ENCODE measurements around the gene NCOA6. TPM values are rescaled to one million over a fixed set of nuclear protein-coding genes. Genes with fewer than 3 reads are reported as not detected.
"Not testable (repeated sequence)": the region's sequence is repeated elsewhere in the genome, so short reads cannot be mapped to it uniquely, and the experiment has no call there.

NCOA6 gene
- total RNA-seq, 4 donors from 2014 or later, result 20.9 to 37.6 (median 29.9) TPM

DNA sequence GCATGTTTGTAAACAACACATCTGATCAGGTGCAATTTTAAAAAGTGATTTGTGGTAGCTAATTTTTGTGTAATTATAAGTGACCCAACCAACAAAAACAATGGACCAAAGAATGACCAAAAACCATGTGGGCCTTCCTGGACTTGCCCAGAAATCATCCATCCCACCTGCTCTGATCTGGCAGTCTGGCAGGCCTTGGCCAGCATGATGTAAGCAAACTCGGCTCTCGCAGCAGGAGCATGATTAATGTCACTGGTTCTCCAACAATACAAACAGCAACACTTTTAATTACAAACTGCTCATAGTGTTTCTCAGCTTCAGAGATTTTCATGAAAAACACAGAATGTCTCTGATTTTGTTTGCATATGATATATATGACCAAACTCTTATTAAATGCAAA, 105.2 kb downstream of the NCOA6 start:
- WGBS, 2 donors, result 50 to 75% methylated on average over 2 of the region's 2 CpGs
- TF ChIP-seq POLR2A (IDR thresholded peaks at IDR 0.05), result no peak
- TF ChIP-seq, protein P1, sequence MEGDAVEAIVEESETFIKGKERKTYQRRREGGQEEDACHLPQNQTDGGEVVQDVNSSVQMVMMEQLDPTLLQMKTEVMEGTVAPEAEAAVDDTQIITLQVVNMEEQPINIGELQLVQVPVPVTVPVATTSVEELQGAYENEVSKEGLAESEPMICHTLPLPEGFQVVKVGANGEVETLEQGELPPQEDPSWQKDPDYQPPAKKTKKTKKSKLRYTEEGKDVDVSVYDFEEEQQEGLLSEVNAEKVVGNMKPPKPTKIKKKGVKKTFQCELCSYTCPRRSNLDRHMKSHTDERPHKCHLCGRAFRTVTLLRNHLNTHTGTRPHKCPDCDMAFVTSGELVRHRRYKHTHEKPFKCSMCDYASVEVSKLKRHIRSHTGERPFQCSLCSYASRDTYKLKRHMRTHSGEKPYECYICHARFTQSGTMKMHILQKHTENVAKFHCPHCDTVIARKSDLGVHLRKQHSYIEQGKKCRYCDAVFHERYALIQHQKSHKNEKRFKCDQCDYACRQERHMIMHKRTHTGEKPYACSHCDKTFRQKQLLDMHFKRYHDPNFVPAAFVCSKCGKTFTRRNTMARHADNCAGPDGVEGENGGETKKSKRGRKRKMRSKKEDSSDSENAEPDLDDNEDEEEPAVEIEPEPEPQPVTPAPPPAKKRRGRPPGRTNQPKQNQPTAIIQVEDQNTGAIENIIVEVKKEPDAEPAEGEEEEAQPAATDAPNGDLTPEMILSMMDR (IDR thresholded peaks at IDR 0.05), result no peak
- peak in 1 of 2 donors; percentile 42 for DNase-seq (ENCODE audit: low spot score in 2 of 2)
- intact Hi-C loops (cut with DNase I; ENCODE audit: low total_unique reads), result no loop called here
- H3K4me3 ChIP-seq (ENCODE audit: low read depth, poor library complexity, severe bottlenecking), result no peak overlapping the region

- DNase-seq (ENCODE audit: low spot score in 2 of 2), result peak in 1 of 2 donors; percentile 3
- WGBS, 2 donors, result 95 to 97% methylated on average over 13 of the region's 13 CpGs
- intact Hi-C loops (cut with DNase I; ENCODE audit: low total_unique reads); H3K4me3 ChIP-seq (ENCODE audit: low read depth, poor library complexity, severe bottlenecking): not testable (repeated sequence)
Observed at GRCh38 chr20:34719242-34720017, 106.0 kb downstream of the NCOA6 start.

DNA sequence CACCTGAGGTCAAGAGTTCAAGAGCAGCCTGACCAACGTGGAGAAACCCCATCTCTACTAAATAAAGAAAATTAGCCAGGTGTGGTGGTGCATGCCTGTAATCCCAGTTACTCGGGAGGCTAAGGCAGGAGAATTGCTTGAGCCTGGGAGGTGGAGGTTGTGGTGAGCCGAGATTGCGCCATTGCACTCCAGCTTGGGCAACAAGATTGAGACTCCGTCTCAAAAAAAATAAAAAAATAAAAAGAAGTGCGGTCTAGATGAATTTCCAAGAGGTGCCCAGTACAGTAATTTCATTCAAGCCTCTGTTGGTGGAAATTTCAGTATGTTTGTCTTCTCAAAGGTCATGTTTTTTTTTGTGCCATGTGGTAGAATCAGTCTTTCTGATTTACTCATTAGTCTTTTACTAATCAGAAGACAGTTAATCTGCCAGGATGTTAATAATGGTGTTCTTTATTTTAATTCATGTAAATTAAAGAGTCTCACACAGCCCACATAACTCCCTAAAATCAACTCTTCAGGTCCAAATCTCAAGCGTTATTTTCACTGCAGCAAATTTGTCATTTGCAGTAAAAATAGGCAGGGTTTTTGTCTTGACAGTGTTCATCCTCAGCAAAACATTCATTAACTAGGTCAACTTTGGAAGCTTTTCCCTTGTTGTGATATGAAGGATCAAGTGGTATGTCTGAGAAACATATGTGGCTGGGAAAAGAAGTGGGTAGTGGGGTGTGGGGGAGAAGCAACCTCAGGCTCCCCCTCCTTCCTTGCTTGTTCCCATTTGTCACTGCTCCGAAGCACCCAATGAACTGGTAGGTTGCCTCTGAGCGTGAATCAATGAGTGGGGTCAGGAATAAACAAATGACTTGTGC, 108.0 kb downstream of the NCOA6 start:
- intact Hi-C loops (cut with DNase I; ENCODE audit: low total_unique reads), result no loop called here
- WGBS, 2 donors, result 88 to 90% methylated on average over 9 of the region's 9 CpGs

DNA sequence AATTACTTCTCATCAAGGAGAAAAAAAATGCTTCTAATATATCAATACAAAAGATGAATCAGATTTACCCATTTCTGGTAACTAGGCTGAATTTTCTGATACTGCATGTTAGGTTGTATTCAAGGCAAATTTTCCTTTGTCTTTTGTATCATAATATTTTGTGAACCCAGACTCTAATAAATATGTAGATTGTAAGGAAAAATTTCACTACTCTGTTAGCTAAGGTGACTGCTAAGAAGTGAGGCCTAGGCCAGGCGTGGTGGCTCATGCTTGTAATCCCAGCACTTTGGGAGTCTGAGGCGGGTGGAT, 108.6 kb downstream of the NCOA6 start:
- WGBS, 2 donors, result 98% methylated on average over 2 of the region's 2 CpGs

More for the DNA sequence above, 108.0 kb downstream of the NCOA6 start:
- TF ChIP-seq, protein P1 (IDR thresholded peaks at IDR 0.05), result no peak
- no peak for TF ChIP-seq POLR2A (IDR thresholded peaks at IDR 0.05)
- no peak overlapping the region for H3K4me3 ChIP-seq (ENCODE audit: low read depth, poor library complexity, severe bottlenecking)
- peak in 1 of 2 donors; percentile 64 for DNase-seq (ENCODE audit: low spot score in 2 of 2)

DNA sequence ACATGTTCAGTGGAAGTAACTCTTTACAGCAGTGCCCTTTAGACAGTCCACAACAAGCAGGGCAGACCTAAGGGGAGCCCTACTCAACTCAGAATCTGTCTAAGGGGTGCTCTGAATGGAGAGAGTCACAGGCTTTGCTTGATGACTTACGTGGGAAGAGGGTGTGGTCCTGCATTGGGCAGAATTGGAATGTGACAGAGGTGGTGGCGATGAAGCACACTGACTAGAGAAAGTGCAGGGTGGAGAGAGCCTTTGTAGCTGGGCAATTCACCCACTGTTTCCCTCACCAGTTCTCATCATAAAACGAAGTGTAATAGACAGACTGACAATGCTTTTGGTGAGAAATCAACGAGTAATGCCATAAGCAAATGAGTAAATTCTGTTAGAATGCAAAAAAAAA, 110.1 kb downstream of the NCOA6 start:
- WGBS, 2 donors, result 84 to 86% methylated on average over 4 of the region's 4 CpGs
- TF ChIP-seq, protein P1 (IDR thresholded peaks at IDR 0.05), result no peak
- no peak for TF ChIP-seq POLR2A (IDR thresholded peaks at IDR 0.05)
- H3K4me3 ChIP-seq (ENCODE audit: low read depth, poor library complexity, severe bottlenecking), result no peak overlapping the region
- intact Hi-C loops (cut with DNase I; ENCODE audit: low total_unique reads), result no loop called here
- no peak for DNase-seq (ENCODE audit: low spot score in 2 of 2)

More for the DNA sequence above, 108.6 kb downstream of the NCOA6 start:
- H3K4me3 ChIP-seq (ENCODE audit: low read depth, poor library complexity, severe bottlenecking), result no peak overlapping the region
- intact Hi-C loops (cut with DNase I; ENCODE audit: low total_unique reads), result no loop called here
- TF ChIP-seq POLR2A (IDR thresholded peaks at IDR 0.05), result no peak
- TF ChIP-seq, protein P1 (IDR thresholded peaks at IDR 0.05), result no peak
- DNase-seq (ENCODE audit: low spot score in 2 of 2), result no peak

DNA sequence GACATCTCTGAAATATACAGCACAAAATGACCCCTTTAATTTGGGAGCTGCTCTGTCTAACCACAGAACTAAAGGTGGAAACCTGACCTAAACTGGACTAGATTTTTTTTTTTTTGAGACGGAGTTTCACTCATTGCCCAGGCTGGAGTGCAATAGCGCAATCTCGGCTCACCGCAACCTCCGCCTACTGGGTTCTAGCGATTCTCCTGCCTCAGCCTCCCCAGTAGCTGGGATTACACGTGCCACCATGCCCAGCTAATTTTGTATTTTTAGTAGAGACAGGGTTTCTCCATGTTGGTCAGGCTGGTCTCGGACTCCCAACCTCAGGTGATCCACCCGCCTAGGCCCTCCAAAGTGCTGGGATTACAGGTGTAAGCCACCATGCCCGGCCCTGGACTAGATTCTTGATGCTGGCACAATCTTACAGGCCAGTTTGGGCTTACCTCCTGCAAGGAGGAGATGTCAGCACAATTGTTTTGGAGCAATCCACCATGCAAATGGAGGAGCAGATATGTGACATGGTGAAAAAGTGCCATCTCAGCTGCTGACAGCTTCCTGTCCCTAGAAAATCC, 111.4 kb downstream of the NCOA6 start:
- DNase-seq (ENCODE audit: low spot score in 2 of 2), result peak in 1 of 2 donors; percentile 63
- WGBS, 2 donors, result 93 to 95% methylated on average over 10 of the region's 10 CpGs
- H3K4me3 ChIP-seq (ENCODE audit: low read depth, poor library complexity, severe bottlenecking); intact Hi-C loops (cut with DNase I; ENCODE audit: low total_unique reads): not testable (repeated sequence)
